Type B pancreatic cell (in vitro differentiated cells): ENCODE results near the gene RNF215. TPM values are rescaled to one million over a fixed set of nuclear protein-coding genes. Genes with fewer than 3 reads are reported as not detected.

Source experiments
- DNase-seq: peaks from one replicate; pipeline ENCODE4 v3.0.0; 2021; ENCODE audit warnings: mixed read lengths; ENCODE audit not compliant: unreplicated experiment; ENCODE audit errors: extremely low spot score
- H3K27ac Mint-ChIP-seq: 2 replicates; pipeline ENCODE4 v1.8.0; 2021; ENCODE audit warnings: mild to moderate bottlenecking, mixed read lengths
- H3K27me3 Mint-ChIP-seq: 2 replicates; pipeline ENCODE4 v1.8.0; 2021; ENCODE audit warnings: mixed read lengths
- H3K36me3 Mint-ChIP-seq: 2 replicates; pipeline ENCODE4 v1.8.0; 2021; ENCODE audit warnings: mixed read lengths
- H3K4me1 Mint-ChIP-seq: one replicate; pipeline ENCODE4 v1.8.0; 2021; ENCODE audit warnings: mixed read lengths; ENCODE audit not compliant: unreplicated experiment
- H3K4me3 Mint-ChIP-seq: 2 replicates; pipeline ENCODE4 v1.8.0; 2021; ENCODE audit warnings: mild to moderate bottlenecking, mixed read lengths
- H3K9me3 Mint-ChIP-seq: 2 replicates; pipeline ENCODE4 v1.8.0; 2021; ENCODE audit warnings: mixed read lengths
- CTCF ChIP-seq: fragments of 200-600 bp; sonication (generic); conservative IDR thresholded peaks from 2 replicates; pipeline ENCODE4 v1.5.0; 2021; ENCODE audit warnings: antibody characterized with exemption, mild to moderate bottlenecking
- total RNA-seq: library from RNA; stranded (reverse); gene quantifications from 2 replicates; pipeline ENCODE4 v1.2.1, GENCODE V29; 2021; ENCODE audit warnings: low replicate concordance

The RNF215 gene
- total RNA-seq, 1 donor from 2014 or later: 29.2 TPM

DNA sequence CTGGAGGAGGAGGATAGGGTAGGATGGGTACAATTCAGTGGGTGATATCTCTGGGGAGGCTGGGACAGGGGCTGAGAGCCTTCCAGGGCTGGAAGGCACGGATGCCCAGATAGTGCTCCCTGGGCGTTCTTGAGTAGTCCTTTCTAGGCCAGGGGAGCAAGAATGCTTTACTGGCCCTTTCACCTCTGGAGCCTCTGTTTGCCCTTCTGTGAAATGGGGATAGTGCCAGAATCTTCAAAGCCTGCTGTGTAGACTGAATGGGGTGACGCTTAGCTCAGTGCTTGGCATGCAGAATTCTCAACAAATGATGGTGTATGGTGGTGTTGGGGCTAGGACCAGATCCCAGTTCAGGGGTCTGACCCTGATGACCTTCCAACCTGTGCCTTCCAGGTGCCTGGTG is 46.0 kb upstream of the RNF215 start:
- no peak overlapping the region for H3K27ac Mint-ChIP-seq
- H3K36me3 Mint-ChIP-seq: no peaks in the 10 kb centered on the region
- peaks cover 5% of the 10 kb centered on the region for H3K4me1 Mint-ChIP-seq
- peaks cover 1% of the 10 kb centered on the region for H3K27me3 Mint-ChIP-seq
- no peak for TF ChIP-seq CTCF
- H3K4me3 Mint-ChIP-seq: no peak overlapping the region
- H3K9me3 Mint-ChIP-seq: no peaks in the 10 kb centered on the region
- DNase-seq: no peak

DNA sequence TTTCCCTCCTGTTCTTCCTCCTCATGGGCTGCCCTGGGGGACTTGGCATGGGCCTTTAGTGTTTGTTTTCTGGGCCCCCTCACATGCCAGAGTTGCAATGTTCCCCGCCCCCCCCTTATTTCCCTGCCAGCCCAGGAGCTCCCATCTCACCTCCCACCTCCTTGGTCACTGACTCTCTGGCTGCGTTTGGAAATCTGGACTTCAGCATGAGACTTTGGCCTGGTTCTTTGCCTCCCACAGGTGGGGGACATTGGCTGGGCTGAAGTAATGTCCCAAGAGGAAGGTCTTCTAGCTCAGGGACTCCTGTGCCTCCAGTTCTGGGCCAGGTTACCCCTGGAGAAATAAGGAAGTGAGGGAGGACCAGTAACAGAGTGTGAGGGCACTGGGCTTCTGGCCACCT is 45.3 kb upstream of the RNF215 start:
- H3K27me3 Mint-ChIP-seq: no peaks in the 10 kb centered on the region
- H3K27ac Mint-ChIP-seq: no peak overlapping the region
- DNase-seq: no peak
- no peak for TF ChIP-seq CTCF
- H3K4me3 Mint-ChIP-seq: no peak overlapping the region
- no peaks in the 10 kb centered on the region for H3K36me3 Mint-ChIP-seq
- no peaks in the 10 kb centered on the region for H3K9me3 Mint-ChIP-seq
- H3K4me1 Mint-ChIP-seq: peaks cover 4% of the 10 kb centered on the region

- no peaks in the 10 kb centered on the region for H3K36me3 Mint-ChIP-seq
- no peak for DNase-seq
Observed at GRCh38 chr22:30432096-30432495, 44.9 kb upstream of the RNF215 start.

GRCh38 chr22:30430933-30431332 is 43.7 kb upstream of the RNF215 start:
- no peak overlapping the region for H3K4me3 Mint-ChIP-seq
- peaks cover 3% of the 10 kb centered on the region for H3K4me1 Mint-ChIP-seq
- no peaks in the 10 kb centered on the region for H3K9me3 Mint-ChIP-seq
- no peaks in the 10 kb centered on the region for H3K27me3 Mint-ChIP-seq
- no peak for TF ChIP-seq CTCF
- H3K36me3 Mint-ChIP-seq: no peaks in the 10 kb centered on the region
- DNase-seq: no peak
- H3K27ac Mint-ChIP-seq: no peak overlapping the region

More at GRCh38 chr22:30432096-30432495, 44.9 kb upstream of the RNF215 start:
- no peak for TF ChIP-seq CTCF
- H3K4me3 Mint-ChIP-seq: no peak overlapping the region
- H3K27me3 Mint-ChIP-seq: no peaks in the 10 kb centered on the region
- no peak overlapping the region for H3K27ac Mint-ChIP-seq
- peaks cover 4% of the 10 kb centered on the region for H3K4me1 Mint-ChIP-seq
- no peaks in the 10 kb centered on the region for H3K9me3 Mint-ChIP-seq

DNA sequence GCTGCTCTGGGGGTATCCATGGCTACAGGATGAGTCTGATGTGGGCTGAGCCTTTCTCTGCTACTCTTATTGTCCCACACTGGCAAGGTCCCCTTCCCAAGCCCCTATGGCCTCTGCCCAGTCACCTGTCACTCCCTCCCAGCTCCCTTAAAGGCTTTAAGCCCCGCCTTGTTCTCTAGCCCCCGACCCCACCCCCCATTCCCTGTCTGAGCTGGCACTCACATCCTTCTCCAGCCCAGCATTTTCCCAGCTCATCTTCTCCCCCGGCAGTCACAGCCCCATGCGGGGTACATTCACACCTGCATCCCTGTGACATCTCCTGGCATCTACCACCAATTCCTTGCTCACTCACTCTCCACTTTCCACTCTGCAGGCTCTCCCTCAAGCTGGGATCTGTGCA is 42.7 kb upstream of the RNF215 start:
- no peak for DNase-seq
- peaks cover 4% of the 10 kb centered on the region for H3K4me1 Mint-ChIP-seq
- no peak overlapping the region for H3K27ac Mint-ChIP-seq
- no peaks in the 10 kb centered on the region for H3K9me3 Mint-ChIP-seq
- H3K36me3 Mint-ChIP-seq: no peaks in the 10 kb centered on the region
- no peaks in the 10 kb centered on the region for H3K27me3 Mint-ChIP-seq
- no peak overlapping the region for H3K4me3 Mint-ChIP-seq
- no peak for TF ChIP-seq CTCF

DNA sequence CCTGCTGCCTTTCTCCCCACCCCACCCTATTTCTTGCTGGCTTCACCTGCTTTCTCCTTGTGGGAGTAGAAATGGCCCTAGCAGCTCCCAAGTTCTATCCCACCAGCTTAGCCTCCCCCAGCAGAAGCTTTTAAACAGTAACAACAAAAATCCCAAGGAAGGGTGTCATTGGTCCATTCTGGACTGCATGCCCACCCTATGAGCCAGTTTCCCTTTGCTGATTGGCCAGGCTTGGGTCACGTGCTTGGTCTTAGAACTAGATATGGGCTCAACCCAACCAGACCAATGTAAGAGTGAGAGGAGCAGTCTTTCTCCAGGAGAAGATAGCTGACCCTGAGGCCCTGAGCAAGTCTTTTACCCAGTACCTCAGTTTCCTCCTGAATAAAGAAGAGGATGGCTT is 40.7 kb upstream of the RNF215 start:
- Mint-ChIP-seq H3K27ac (no peak overlapping the region), H3K4me1 (peaks cover 6% of the 10 kb centered on the region), H3K27me3 (no peaks in the 10 kb centered on the region), H3K9me3 (no peaks in the 10 kb centered on the region), H3K36me3 (no peaks in the 10 kb centered on the region), H3K4me3 (no peak overlapping the region)
- DNase-seq: no peak
- no peak for TF ChIP-seq CTCF
